ENCODE data around the gene EXD2.
"Not testable (repeated sequence)": the region's sequence is repeated elsewhere in the genome, so short reads cannot be mapped to it uniquely, and the experiment has no call there.

The EXD2 gene

GRCh38 chr14:69269381-69269780 lies 78.1 kb downstream of the EXD2 start:
- no peak for FAIRE-seq

GRCh38 chr14:69270097-69270496 lies 78.8 kb downstream of the EXD2 start:
- no peak for FAIRE-seq

More at GRCh38 chr14:69269381-69269780, 78.1 kb downstream of the EXD2 start:
- DNase-seq (ENCODE audit: extremely low spot score, insufficient read length, low read depth): no peak

GRCh38 chr14:69270795-69271708 lies 79.8 kb downstream of the EXD2 start:
- no peak for FAIRE-seq

More at GRCh38 chr14:69270097-69270496, 78.8 kb downstream of the EXD2 start:
- DNase-seq (ENCODE audit: extremely low spot score, insufficient read length, low read depth): no peak

GRCh38 chr14:69274321-69274720 lies 83.0 kb downstream of the EXD2 start:
- FAIRE-seq: no peak
- DNase-seq (ENCODE audit: extremely low spot score, insufficient read length, low read depth): no peak

More at GRCh38 chr14:69270795-69271708, 79.8 kb downstream of the EXD2 start:
- DNase-seq (ENCODE audit: extremely low spot score, insufficient read length, low read depth): no peak

GRCh38 chr14:69275331-69275730 lies 84.0 kb downstream of the EXD2 start:
- no peak for FAIRE-seq

GRCh38 chr14:69277356-69277755 lies 86.1 kb downstream of the EXD2 start:
- not testable (repeated sequence) for FAIRE-seq; DNase-seq (ENCODE audit: extremely low spot score, insufficient read length, low read depth)

More at GRCh38 chr14:69275331-69275730, 84.0 kb downstream of the EXD2 start:
- DNase-seq (ENCODE audit: extremely low spot score, insufficient read length, low read depth): no peak

GRCh38 chr14:69280746-69281291 lies 89.5 kb downstream of the EXD2 start:
- FAIRE-seq (no peak), DNase-seq (ENCODE audit: extremely low spot score, insufficient read length, low read depth) (no peak)

GRCh38 chr14:69281450-69282169 lies 90.3 kb downstream of the EXD2 start:
- FAIRE-seq (no peak), DNase-seq (ENCODE audit: extremely low spot score, insufficient read length, low read depth) (no peak)

GRCh38 chr14:69282448-69282847 lies 91.2 kb downstream of the EXD2 start:
- FAIRE-seq: no peak
- no peak for DNase-seq (ENCODE audit: extremely low spot score, insufficient read length, low read depth)

- no peak for FAIRE-seq
- no peak for DNase-seq (ENCODE audit: extremely low spot score, insufficient read length, low read depth)
Observed at GRCh38 chr14:69284170-69284569, 92.9 kb downstream of the EXD2 start.

GRCh38 chr14:69285661-69286255 lies 94.5 kb downstream of the EXD2 start:
- DNase-seq (ENCODE audit: extremely low spot score, insufficient read length, low read depth): no peak
- no peak for FAIRE-seq

- DNase-seq (ENCODE audit: extremely low spot score, insufficient read length, low read depth) (no peak), FAIRE-seq (no peak)
Observed at GRCh38 chr14:69287098-69288010, 96.1 kb downstream of the EXD2 start.

GRCh38 chr14:69288011-69288771 lies 96.9 kb downstream of the EXD2 start:
- FAIRE-seq: no peak

GRCh38 chr14:69288956-69289705 lies 97.8 kb downstream of the EXD2 start:
- FAIRE-seq: no peak
- no peak for DNase-seq (ENCODE audit: extremely low spot score, insufficient read length, low read depth)

More at GRCh38 chr14:69288011-69288771, 96.9 kb downstream of the EXD2 start:
- DNase-seq (ENCODE audit: extremely low spot score, insufficient read length, low read depth): no peak

GRCh38 chr14:69289811-69290520 lies 98.7 kb downstream of the EXD2 start:
- FAIRE-seq: no peak

GRCh38 chr14:69290881-69291280 lies 99.6 kb downstream of the EXD2 start:
- not testable (repeated sequence) for FAIRE-seq; DNase-seq (ENCODE audit: extremely low spot score, insufficient read length, low read depth)

More at GRCh38 chr14:69289811-69290520, 98.7 kb downstream of the EXD2 start:
- no peak for DNase-seq (ENCODE audit: extremely low spot score, insufficient read length, low read depth)

GRCh38 chr14:69291396-69291795 lies 100.1 kb downstream of the EXD2 start:
- DNase-seq (ENCODE audit: extremely low spot score, insufficient read length, low read depth) (no peak), FAIRE-seq (no peak)

Measured in GM18507 (cell line).